Neuronal stem cell (in vitro differentiated cells): ENCODE results near the gene SLC9A7. TPM values are rescaled to one million over a fixed set of nuclear protein-coding genes. Genes with fewer than 3 reads are reported as not detected.
A peak's percentile ranks its signal among the peaks of the same experiment; 100 is the strongest.

Experiments
- DNase-seq: peaks from one replicate; pipeline ENCODE4 v3.0.0-alpha.2; 2013; ENCODE audit warnings: low spot score
- H2AFZ ChIP-seq: one replicate; pipeline ENCODE4 v1.6.1; 2013; ENCODE audit warnings: mild to moderate bottlenecking, low read length, inconsistent platforms
- H2AK5ac ChIP-seq: 2 replicates; pipeline ENCODE4 v1.6.1; 2013; ENCODE audit warnings: low read depth, mild to moderate bottlenecking, inconsistent platforms, low read length, moderate library complexity, mixed read lengths
- H2BK120ac ChIP-seq: 2 replicates; pipeline ENCODE4 v1.6.1; 2013; ENCODE audit warnings: low read depth, mild to moderate bottlenecking, inconsistent platforms, low read length, moderate library complexity, mixed read lengths
- H2BK12ac ChIP-seq: one replicate; pipeline ENCODE4 v1.6.1; 2013; ENCODE audit warnings: low read length, inconsistent platforms
- H2BK15ac ChIP-seq: 2 replicates; pipeline ENCODE4 v1.6.1; 2013; ENCODE audit warnings: mild to moderate bottlenecking, low read length, inconsistent platforms, mixed read lengths
- H2BK5ac ChIP-seq: one replicate; pipeline ENCODE4 v1.6.1; 2013; ENCODE audit warnings: inconsistent platforms, mild to moderate bottlenecking, low read length, moderate library complexity
- H3K14ac ChIP-seq: one replicate; pipeline ENCODE4 v1.6.1; 2013; ENCODE audit warnings: low read length, inconsistent platforms
- H3K18ac ChIP-seq: 2 replicates; pipeline ENCODE4 v1.6.1; 2013; ENCODE audit warnings: low read length, inconsistent platforms
- H3K23ac ChIP-seq: 2 replicates; pipeline ENCODE4 v1.6.1; 2013; ENCODE audit warnings: low read depth, mild to moderate bottlenecking, mixed read lengths, low read length, inconsistent platforms; ENCODE audit not compliant: poor library complexity
- H3K27ac ChIP-seq: replicated peaks from 3 replicates; pipeline ENCODE4 v1.5.1; 2013; ENCODE audit warnings: low read length, inconsistent platforms
- H3K27me3 ChIP-seq, 3 experiments: 2 replicates each; pipeline ENCODE4 v1.6.1; 2013; ENCODE audit warnings: low read length in 3 of 3, mild to moderate bottlenecking in 2 of 3, inconsistent platforms in 1 of 3, low read depth in 1 of 3, mixed read lengths in 1 of 3, moderate library complexity in 1 of 3; ENCODE audit not compliant: control insufficient read depth in 3 of 3, insufficient read depth in 3 of 3
- H3K36me3 ChIP-seq, 2 donors: replicated peaks in 1 of 2; 2 replicates each; pipeline ENCODE4 v1.6.1; 2013; ENCODE audit warnings: low read length in 2 of 2; ENCODE audit not compliant: control insufficient read depth in 2 of 2, insufficient read depth in 2 of 2
- H3K4ac ChIP-seq: 2 replicates; pipeline ENCODE4 v1.6.1; 2013; ENCODE audit warnings: inconsistent platforms, mild to moderate bottlenecking, low read length, moderate library complexity
- H3K4me1 ChIP-seq, 2 donors: 1 replicate in 1 of 2; 2 replicates in 1 of 2; pipeline ENCODE4 v1.6.1; 2013; ENCODE audit warnings: low read length in 2 of 2, low read depth in 1 of 2; ENCODE audit not compliant: control insufficient read depth in 2 of 2, insufficient read depth in 1 of 2
- H3K4me2 ChIP-seq: one replicate; pipeline ENCODE4 v1.6.1; 2013; ENCODE audit warnings: mild to moderate bottlenecking, low read length, inconsistent platforms; ENCODE audit not compliant: insufficient read depth, poor library complexity, severe bottlenecking
- H3K4me3 ChIP-seq, 2 donors: 2 replicates each; pipeline ENCODE4 v1.5.1; 2013; ENCODE audit warnings: low read length in 2 of 2, mild to moderate bottlenecking in 2 of 2, inconsistent platforms in 1 of 2, moderate library complexity in 1 of 2
- H3K79me1 ChIP-seq: one replicate; pipeline ENCODE4 v1.6.1; 2013; ENCODE audit warnings: low read depth, mild to moderate bottlenecking, inconsistent platforms, low read length, moderate library complexity
- H3K9ac ChIP-seq: one replicate; pipeline ENCODE4 v1.6.1; 2013; ENCODE audit warnings: mild to moderate bottlenecking, low read depth, low read length, inconsistent platforms; ENCODE audit not compliant: poor library complexity
- H3K9me3 ChIP-seq, 2 donors: replicated peaks in 1 of 2; 2 replicates each; pipeline versions ENCODE3 to v1.6.1; 2013; ENCODE audit warnings: low read length in 2 of 2, mild to moderate bottlenecking in 2 of 2, inconsistent platforms in 1 of 2, low read depth in 1 of 2, mixed read lengths in 1 of 2, moderate library complexity in 1 of 2; ENCODE audit not compliant: control insufficient read depth in 2 of 2, insufficient read depth in 1 of 2
- H4K8ac ChIP-seq: one replicate; pipeline ENCODE4 v1.6.1; 2013; ENCODE audit warnings: low read depth, mild to moderate bottlenecking, inconsistent platforms, low read length, moderate library complexity
- H4K91ac ChIP-seq: one replicate; pipeline ENCODE4 v1.6.1; 2013; ENCODE audit warnings: low read length, low read depth, mild to moderate bottlenecking, inconsistent platforms; ENCODE audit not compliant: poor library complexity
- WGBS, 2 donors: extraction: QIAGEN DNeasy Blood & Tissue Kit; methylation state at CpG; one replicate each; pipeline ENCODE4 v1.1.7; 2013; ENCODE audit warnings: missing lambda C conversion rate in 2 of 2, mixed read lengths in 1 of 2; ENCODE audit not compliant: insufficient read length in 2 of 2, insufficient replicate concordance in 1 of 2; ENCODE audit errors: extremely low coverage in 2 of 2; 5-methylcytosine and 5-hydroxymethylcytosine counted together
- polyA plus RNA-seq, 2 experiments: library from polyadenylated mRNA; stranded (reverse); fragments of 200-250 nt; gene quantifications; one replicate each; pipeline ENCODE4 v1.2.3, GENCODE V29; 2013

SLC9A7 gene
- 1.2 TPM for polyA plus RNA-seq (2013, experiment 1 of 2)
- polyA plus RNA-seq (2013, experiment 2 of 2), result 1.2 TPM

- Histone ChIP-seq H3K9me3 (no peaks in the 10 kb centered on the region), H4K8ac (no peak within 1 kb of the TSS), H3K27ac (no peak within 1 kb of the TSS), H3K27me3 (peaks cover 0 to 35% (median 8%) of the 10 kb centered on the region in 3 experiments), H3K4me1 (no peaks in the 10 kb centered on the region), H2BK120ac (no peak within 1 kb of the TSS), H4K91ac (no peak within 1 kb of the TSS), H3K79me1 (no peaks in the 10 kb centered on the region), H2AFZ (peak within 1 kb of the TSS; percentile 77), H3K4ac (no peak within 1 kb of the TSS), H3K23ac (no peak within 1 kb of the TSS), H3K18ac (peak within 1 kb of the TSS; percentile 90), H3K36me3 (no peaks in the 10 kb centered on the region), H2AK5ac (no peak within 1 kb of the TSS), H3K9ac (peak within 1 kb of the TSS; percentile 77), H2BK15ac (no peak within 1 kb of the TSS), H3K14ac (no peak within 1 kb of the TSS), H2BK12ac (no peak within 1 kb of the TSS), H3K4me3 (peak within 1 kb of the TSS; percentile 53 to 89), H2BK5ac (no peak within 1 kb of the TSS), H3K4me2 (peak within 1 kb of the TSS; percentile 57)
- DNase-seq, result peak; percentile 69
- WGBS, 2 donors, result no CpG with 5 or more reads among the region's 85 CpGs
Observed at GRCh38 chrX:46758956-46759644, at the start of gene SLC9A7. TSS of gene SLC9A7 (minus strand) at chrX:46759118. CDS start at chrX:46759029, 89 bp downstream.

- no peaks in the 10 kb centered on the region for H3K27me3 ChIP-seq
- H4K8ac ChIP-seq, result no peak overlapping the region
- no peak overlapping the region for H2AK5ac ChIP-seq
- WGBS, 2 donors, result no CpG with 5 or more reads among the region's 2 CpGs
- no peak overlapping the region for H3K18ac ChIP-seq
- H3K4me1 ChIP-seq, result no peaks in the 10 kb centered on the region
- no peaks in the 10 kb centered on the region for H3K9me3 ChIP-seq
- H2BK12ac ChIP-seq, result no peak overlapping the region
- H3K36me3 ChIP-seq, result no peaks in the 10 kb centered on the region
- H4K91ac ChIP-seq, result no peak overlapping the region
- no peak overlapping the region for H2BK120ac ChIP-seq
- H3K14ac ChIP-seq, result no peak overlapping the region
- no peak overlapping the region for H3K4me3 ChIP-seq
- H3K4ac ChIP-seq, result no peak overlapping the region
- no peak overlapping the region for H3K23ac ChIP-seq
- H3K27ac ChIP-seq, result no peak overlapping the region
- DNase-seq, result no peak
- H2AFZ ChIP-seq, result no peak overlapping the region
- no peak overlapping the region for H3K4me2 ChIP-seq
- H2BK5ac ChIP-seq, result no peak overlapping the region
- H3K79me1 ChIP-seq, result no peaks in the 10 kb centered on the region
- H2BK15ac ChIP-seq, result no peak overlapping the region
- no peak overlapping the region for H3K9ac ChIP-seq
Observed at GRCh38 chrX:46805270-46805669, 46.4 kb upstream of the SLC9A7 start.

GRCh38 chrX:46803140-46803539 is 44.2 kb upstream of the SLC9A7 start:
- no peak overlapping the region for H3K18ac ChIP-seq
- no peak overlapping the region for H2BK15ac ChIP-seq
- no peaks in the 10 kb centered on the region for H3K79me1 ChIP-seq
- no peak overlapping the region for H2AK5ac ChIP-seq
- H3K4me2 ChIP-seq, result no peak overlapping the region
- no peak overlapping the region for H3K4me3 ChIP-seq
- H3K14ac ChIP-seq, result no peak overlapping the region
- H4K8ac ChIP-seq, result no peak overlapping the region
- H4K91ac ChIP-seq, result no peak overlapping the region
- DNase-seq, result no peak
- H3K23ac ChIP-seq, result no peak overlapping the region
- H2BK120ac ChIP-seq, result no peak overlapping the region
- no peak overlapping the region for H2AFZ ChIP-seq
- no peak overlapping the region for H2BK5ac ChIP-seq
- no peaks in the 10 kb centered on the region for H3K9me3 ChIP-seq
- H3K9ac ChIP-seq, result no peak overlapping the region
- no peak overlapping the region for H3K4ac ChIP-seq
- no peaks in the 10 kb centered on the region for H3K36me3 ChIP-seq
- H3K4me1 ChIP-seq, result no peaks in the 10 kb centered on the region
- no peaks in the 10 kb centered on the region for H3K27me3 ChIP-seq
- H2BK12ac ChIP-seq, result no peak overlapping the region
- H3K27ac ChIP-seq, result no peak overlapping the region
- WGBS, 2 donors, result no CpG with 5 or more reads among the region's 3 CpGs

GRCh38 chrX:46796574-46797191 is 37.8 kb upstream of the SLC9A7 start:
- DNase-seq, result peak; percentile 32
- Histone ChIP-seq H3K23ac (no peak overlapping the region), H3K4me3 (no peak overlapping the region), H2AK5ac (no peak overlapping the region), H3K27ac (no peak overlapping the region), H3K27me3 (peaks cover 0 to 6% (median 0%) of the 10 kb centered on the region in 3 experiments), H3K18ac (no peak overlapping the region), H4K91ac (no peak overlapping the region), H3K79me1 (no peaks in the 10 kb centered on the region), H3K36me3 (no peaks in the 10 kb centered on the region), H3K9ac (no peak overlapping the region), H2BK120ac (no peak overlapping the region), H3K4me2 (no peak overlapping the region), H3K9me3 (no peaks in the 10 kb centered on the region), H3K14ac (no peak overlapping the region), H4K8ac (no peak overlapping the region), H2AFZ (no peak overlapping the region), H3K4me1 (no peaks in the 10 kb centered on the region), H2BK15ac (no peak overlapping the region), H2BK5ac (no peak overlapping the region), H2BK12ac (no peak overlapping the region), H3K4ac (no peak overlapping the region)
- WGBS, 2 donors, result no CpG with 5 or more reads among the region's 8 CpGs
